Measurements from ENCODE around the gene PLVAP. TPM values are rescaled to one million over a fixed set of nuclear protein-coding genes. Genes with fewer than 3 reads are reported as not detected.

Gene PLVAP
- 0.12 and 0.42 TPM in 2 replicates for total RNA-seq
- long read RNA-seq: 0 reads

GRCh38 chr19:17376935-17377600, at the start of gene PLVAP:
TSS of gene PLVAP (minus strand) at chr19:17377342. CDS start at chr19:17377288, 54 bp downstream.
- H3K9me3 Mint-ChIP-seq (ENCODE audit: low read depth): peaks cover 3% of the 10 kb centered on the region
- H3K27me3 Mint-ChIP-seq: no peaks in the 10 kb centered on the region
- peaks cover 3% of the 10 kb centered on the region for H3K4me1 Mint-ChIP-seq (ENCODE audit: low read depth)
- H3K36me3 Mint-ChIP-seq (ENCODE audit: insufficient read depth): no peaks in the 10 kb centered on the region
- no peak within 1 kb of the TSS for H3K4me3 Mint-ChIP-seq (ENCODE audit: low read depth)
- TF ChIP-seq, protein P1, sequence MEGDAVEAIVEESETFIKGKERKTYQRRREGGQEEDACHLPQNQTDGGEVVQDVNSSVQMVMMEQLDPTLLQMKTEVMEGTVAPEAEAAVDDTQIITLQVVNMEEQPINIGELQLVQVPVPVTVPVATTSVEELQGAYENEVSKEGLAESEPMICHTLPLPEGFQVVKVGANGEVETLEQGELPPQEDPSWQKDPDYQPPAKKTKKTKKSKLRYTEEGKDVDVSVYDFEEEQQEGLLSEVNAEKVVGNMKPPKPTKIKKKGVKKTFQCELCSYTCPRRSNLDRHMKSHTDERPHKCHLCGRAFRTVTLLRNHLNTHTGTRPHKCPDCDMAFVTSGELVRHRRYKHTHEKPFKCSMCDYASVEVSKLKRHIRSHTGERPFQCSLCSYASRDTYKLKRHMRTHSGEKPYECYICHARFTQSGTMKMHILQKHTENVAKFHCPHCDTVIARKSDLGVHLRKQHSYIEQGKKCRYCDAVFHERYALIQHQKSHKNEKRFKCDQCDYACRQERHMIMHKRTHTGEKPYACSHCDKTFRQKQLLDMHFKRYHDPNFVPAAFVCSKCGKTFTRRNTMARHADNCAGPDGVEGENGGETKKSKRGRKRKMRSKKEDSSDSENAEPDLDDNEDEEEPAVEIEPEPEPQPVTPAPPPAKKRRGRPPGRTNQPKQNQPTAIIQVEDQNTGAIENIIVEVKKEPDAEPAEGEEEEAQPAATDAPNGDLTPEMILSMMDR (IDR thresholded peaks at IDR 0.05; ENCODE audit: unreplicated experiment): no peak
- DNase-seq (ENCODE audit: low spot score, unreplicated experiment): no peak
- H3K27ac Mint-ChIP-seq: no peak within 1 kb of the TSS

- TF ChIP-seq, protein P1 (IDR thresholded peaks at IDR 0.05; ENCODE audit: unreplicated experiment): peak; percentile 57
- peaks cover 2% of the 10 kb centered on the region for H3K36me3 Mint-ChIP-seq (ENCODE audit: insufficient read depth)
- H3K27ac Mint-ChIP-seq: peak overlapping the region; percentile 56
- no peaks in the 10 kb centered on the region for H3K4me1 Mint-ChIP-seq (ENCODE audit: low read depth)
- H3K27me3 Mint-ChIP-seq: no peaks in the 10 kb centered on the region
- DNase-seq (ENCODE audit: low spot score, unreplicated experiment): peak; percentile 69
- H3K9me3 Mint-ChIP-seq (ENCODE audit: low read depth): no peaks in the 10 kb centered on the region
- H3K4me3 Mint-ChIP-seq (ENCODE audit: low read depth): peak overlapping the region; percentile 31
These were observed 47.7 kb upstream of the PLVAP start for GRCh38 chr19:17424743-17425365.

DNA sequence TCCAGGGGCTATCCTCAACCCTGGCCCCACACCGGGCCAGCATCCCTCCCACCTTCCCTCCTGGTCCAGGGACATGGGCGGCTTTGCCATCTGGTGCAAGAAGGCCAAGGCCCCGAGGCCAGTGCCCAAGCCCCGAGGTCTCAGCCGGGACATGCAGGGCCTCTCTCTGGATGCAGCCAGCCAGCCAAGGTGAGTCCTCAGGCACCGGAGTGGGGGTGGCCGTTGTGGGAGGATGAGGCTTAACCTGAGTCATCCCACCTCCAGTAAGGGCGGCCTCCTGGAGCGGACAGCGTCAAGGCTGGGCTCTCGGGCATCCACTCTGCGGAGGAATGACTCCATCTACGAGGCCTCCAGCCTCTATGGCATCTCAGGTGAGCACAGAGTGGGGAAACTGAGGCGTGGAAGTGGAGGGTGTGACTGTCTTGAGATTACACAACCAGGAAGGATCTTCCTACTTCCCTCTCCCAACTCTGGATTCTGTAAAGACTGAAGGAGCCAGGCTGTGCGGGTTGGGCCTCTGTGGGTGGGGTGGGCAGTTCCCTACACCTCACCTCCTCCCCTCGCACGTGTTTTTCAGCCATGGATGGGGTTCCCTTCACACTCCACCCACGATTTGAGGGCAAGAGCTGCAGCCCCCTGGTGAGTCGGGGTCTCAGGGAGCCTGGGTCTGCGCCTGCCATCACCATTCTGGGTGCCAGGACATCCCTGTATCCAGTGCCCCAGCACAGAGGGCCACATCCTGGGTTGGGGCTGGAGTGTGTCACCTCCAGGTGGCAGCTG, 46.5 kb upstream of the PLVAP start:
- H3K4me1 Mint-ChIP-seq (ENCODE audit: low read depth): peaks cover 3% of the 10 kb centered on the region
- TF ChIP-seq, protein P1 (IDR thresholded peaks at IDR 0.05; ENCODE audit: unreplicated experiment): no peak
- no peaks in the 10 kb centered on the region for H3K27me3 Mint-ChIP-seq
- H3K9me3 Mint-ChIP-seq (ENCODE audit: low read depth): no peaks in the 10 kb centered on the region
- no peak overlapping the region for H3K4me3 Mint-ChIP-seq (ENCODE audit: low read depth)
- H3K27ac Mint-ChIP-seq: no peak overlapping the region
- peaks cover 2% of the 10 kb centered on the region for H3K36me3 Mint-ChIP-seq (ENCODE audit: insufficient read depth)
- DNase-seq (ENCODE audit: low spot score, unreplicated experiment): no peak

DNA sequence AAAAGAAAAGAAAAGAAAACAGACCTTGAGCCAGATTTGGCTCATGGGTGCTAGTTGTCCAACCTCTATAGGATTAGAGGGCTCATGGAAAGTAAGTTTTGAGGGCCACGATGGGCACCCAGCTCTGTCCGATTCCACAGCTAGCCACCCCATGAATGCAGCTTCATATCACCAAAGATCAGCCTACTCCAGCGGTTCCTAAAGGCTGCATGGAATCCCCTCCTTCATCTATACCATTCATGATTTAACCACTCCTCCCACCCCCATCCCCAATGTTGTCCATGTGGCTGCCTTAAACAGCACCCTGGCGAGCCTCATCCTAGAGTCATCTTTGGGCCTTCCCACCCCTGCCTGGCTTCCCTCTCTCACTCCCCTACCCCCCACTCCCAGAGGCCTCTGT, 44.8 kb upstream of the PLVAP start:
- Mint-ChIP-seq H3K9me3 (ENCODE audit: low read depth) (no peaks in the 10 kb centered on the region), H3K4me3 (ENCODE audit: low read depth) (peak overlapping the region; percentile 19), H3K27ac (no peak overlapping the region), H3K4me1 (ENCODE audit: low read depth) (peaks cover 3% of the 10 kb centered on the region), H3K27me3 (no peaks in the 10 kb centered on the region), H3K36me3 (ENCODE audit: insufficient read depth) (peaks cover 2% of the 10 kb centered on the region)
- TF ChIP-seq, protein P1 (IDR thresholded peaks at IDR 0.05; ENCODE audit: unreplicated experiment): no peak
- DNase-seq (ENCODE audit: low spot score, unreplicated experiment): no peak

DNA sequence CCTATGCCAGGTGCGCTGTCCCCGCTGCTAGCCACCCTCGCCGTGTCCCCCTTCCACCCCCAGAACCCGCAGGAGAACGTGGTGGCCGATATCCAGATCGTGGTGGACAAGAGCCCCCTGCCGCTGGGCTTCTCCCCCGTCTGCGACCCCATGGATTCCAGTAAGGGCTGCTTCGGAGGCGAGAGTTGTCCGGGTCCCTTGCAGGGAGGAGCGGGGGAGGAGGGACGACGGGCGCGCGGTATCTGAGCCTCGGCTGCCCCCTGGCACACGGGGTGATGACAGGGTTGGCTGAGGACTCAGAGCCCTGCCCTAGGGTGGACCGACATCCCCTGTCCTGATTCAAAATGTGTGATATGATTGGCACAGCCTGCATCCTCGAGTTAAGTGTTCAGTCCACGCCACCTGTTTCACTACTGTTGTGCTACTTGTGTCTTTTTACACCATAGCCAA, 43.4 kb upstream of the PLVAP start:
- Mint-ChIP-seq H3K4me3 (ENCODE audit: low read depth) (peak overlapping the region; percentile 79), H3K27ac (peak overlapping the region; percentile 71), H3K4me1 (ENCODE audit: low read depth) (peaks cover 6% of the 10 kb centered on the region), H3K36me3 (ENCODE audit: insufficient read depth) (peaks cover 2% of the 10 kb centered on the region), H3K9me3 (ENCODE audit: low read depth) (no peaks in the 10 kb centered on the region), H3K27me3 (no peaks in the 10 kb centered on the region)
- peak; percentile 20 for DNase-seq (ENCODE audit: low spot score, unreplicated experiment)
- TF ChIP-seq, protein P1 (IDR thresholded peaks at IDR 0.05; ENCODE audit: unreplicated experiment): peak; percentile 9
